Neuron (in vitro differentiated cells): Measurements from ENCODE around the gene YTHDF2.

Experiments
- H2AFZ ChIP-seq: one replicate; pipeline ENCODE4 v1.6.1; 2013; ENCODE audit warnings: low read depth, mild to moderate bottlenecking, inconsistent platforms, low read length, moderate library complexity
- H3K27me3 ChIP-seq: one replicate; pipeline ENCODE4 v1.6.1; 2013; ENCODE audit warnings: low read length; ENCODE audit not compliant: insufficient read depth
- H3K36me3 ChIP-seq: one replicate; pipeline ENCODE4 v1.6.1; 2013; ENCODE audit warnings: low read length; ENCODE audit not compliant: insufficient read depth
- H3K4me1 ChIP-seq: one replicate; pipeline ENCODE4 v1.6.1; 2013; ENCODE audit warnings: low read length; ENCODE audit not compliant: insufficient read depth
- H3K4me3 ChIP-seq: 2 replicates; pipeline ENCODE4 v1.5.1; 2013; ENCODE audit warnings: mild to moderate bottlenecking, low read length, moderate library complexity
- H3K9me3 ChIP-seq: one replicate; pipeline ENCODE4 v1.6.1; 2013; ENCODE audit warnings: low read length

The YTHDF2 gene

DNA sequence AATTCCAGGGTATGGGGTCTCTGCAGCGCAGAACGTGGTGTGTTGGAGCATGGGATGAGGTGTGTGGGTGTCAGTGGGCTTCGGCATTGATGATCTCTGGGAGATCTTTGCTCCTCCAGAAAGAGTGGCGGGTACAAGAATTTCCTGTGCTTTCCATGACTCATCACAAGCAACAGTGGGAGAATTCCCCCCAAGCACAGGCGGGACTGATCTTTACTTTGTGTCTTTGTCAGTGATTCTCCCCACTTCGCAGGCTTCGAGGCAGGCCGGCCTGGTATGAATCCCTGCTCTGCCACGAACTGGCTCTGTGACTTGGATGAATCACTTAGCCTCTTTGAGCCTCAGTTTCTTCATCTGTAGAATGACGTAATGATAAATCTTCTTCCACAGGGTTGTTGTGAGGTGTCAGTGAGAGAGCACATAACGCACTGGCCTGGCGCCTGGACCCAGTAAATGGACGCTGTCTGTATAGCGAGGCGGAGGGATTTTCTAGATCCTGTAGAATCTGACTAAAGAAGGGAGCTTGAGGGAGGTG lies 77.3 kb downstream of the YTHDF2 start:
- H3K36me3 ChIP-seq, result no peaks in the 10 kb centered on the region

GRCh38 chr1:28815533-28816185 lies 78.9 kb downstream of the YTHDF2 start:
- no peak overlapping the region for H2AFZ ChIP-seq
- no peaks in the 10 kb centered on the region for H3K9me3 ChIP-seq
- no peaks in the 10 kb centered on the region for H3K36me3 ChIP-seq
- no peak overlapping the region for H3K4me3 ChIP-seq
- H3K27me3 ChIP-seq, result peaks cover 63% of the 10 kb centered on the region
- H3K4me1 ChIP-seq, result no peaks in the 10 kb centered on the region

More for the DNA sequence above, 77.3 kb downstream of the YTHDF2 start:
- no peaks in the 10 kb centered on the region for H3K9me3 ChIP-seq
- peaks cover 68% of the 10 kb centered on the region for H3K27me3 ChIP-seq
- H3K4me3 ChIP-seq, result no peak overlapping the region
- H3K4me1 ChIP-seq, result no peaks in the 10 kb centered on the region
- no peak overlapping the region for H2AFZ ChIP-seq

DNA sequence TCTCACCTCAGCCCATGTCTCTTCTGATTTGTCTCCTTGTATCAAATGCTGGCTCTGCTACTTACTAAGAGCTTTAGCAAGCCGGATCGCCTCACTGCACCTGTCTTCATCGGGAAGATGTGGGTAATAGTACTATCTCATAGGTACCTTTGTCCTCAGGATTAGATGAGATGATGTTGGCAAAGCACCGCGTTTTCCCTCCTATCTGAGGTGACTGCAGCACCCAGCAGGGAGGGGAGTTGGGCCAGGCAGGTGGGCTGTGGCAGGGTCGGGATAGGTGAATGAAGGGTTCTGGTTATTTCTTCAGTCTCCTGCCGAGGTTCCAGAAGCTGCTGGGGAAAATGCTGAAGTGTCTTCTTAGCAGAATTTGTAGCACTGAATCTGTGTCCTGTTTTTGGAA lies 80.4 kb downstream of the YTHDF2 start:
- no peaks in the 10 kb centered on the region for H3K4me1 ChIP-seq
- H3K4me3 ChIP-seq, result no peak overlapping the region
- H3K36me3 ChIP-seq, result no peaks in the 10 kb centered on the region
- H2AFZ ChIP-seq, result no peak overlapping the region
- no peaks in the 10 kb centered on the region for H3K9me3 ChIP-seq
- H3K27me3 ChIP-seq, result peaks cover 49% of the 10 kb centered on the region

- Histone ChIP-seq H3K4me3 (no peak overlapping the region), H3K4me1 (no peaks in the 10 kb centered on the region), H2AFZ (no peak overlapping the region), H3K27me3 (peaks cover 32% of the 10 kb centered on the region), H3K9me3 (no peaks in the 10 kb centered on the region), H3K36me3 (no peaks in the 10 kb centered on the region)
Observed at GRCh38 chr1:28819020-28819419, 82.3 kb downstream of the YTHDF2 start.
